LNCaP clone FGC (cell line): ENCODE data around the gene SART3.

Source experiments
- DNase-seq: peaks from one replicate; pipeline ENCODE4 v3.0.0-alpha.2; 2011; ENCODE audit warnings: low read depth
- H3K4me3 ChIP-seq: 2 replicates; pipeline ENCODE4 v1.5.1; 2011; ENCODE audit warnings: mild to moderate bottlenecking, low read depth, low read length, control low read depth
- CTCF ChIP-seq: IDR thresholded peaks from 2 replicates; pipeline ENCODE4 v1.5.1; 2012; ENCODE audit warnings: mild to moderate bottlenecking; ENCODE audit not compliant: control insufficient read depth, insufficient read depth; ENCODE audit errors: extremely low read depth

Gene SART3

GRCh38 chr12:108605690-108606406, 44.9 kb upstream of the SART3 start:
- TF ChIP-seq CTCF, result no peak
- no peak overlapping the region for H3K4me3 ChIP-seq
- DNase-seq, result no peak

GRCh38 chr12:108605000-108605689, 44.2 kb upstream of the SART3 start:
- DNase-seq, result no peak

GRCh38 chr12:108604208-108604941, 43.4 kb upstream of the SART3 start:
- no peak for TF ChIP-seq CTCF
- no peak overlapping the region for H3K4me3 ChIP-seq
- DNase-seq, result no peak

More at GRCh38 chr12:108605000-108605689, 44.2 kb upstream of the SART3 start:
- TF ChIP-seq CTCF, result no peak
- no peak overlapping the region for H3K4me3 ChIP-seq

GRCh38 chr12:108603743-108604142, 42.8 kb upstream of the SART3 start:
- H3K4me3 ChIP-seq, result no peak overlapping the region
- DNase-seq, result no peak
- TF ChIP-seq CTCF, result no peak

- no peak overlapping the region for H3K4me3 ChIP-seq
- no peak for DNase-seq
- TF ChIP-seq CTCF, result no peak
Measured at GRCh38 chr12:108602976-108603704, 42.2 kb upstream of the SART3 start.

- no peak for DNase-seq
- H3K4me3 ChIP-seq, result no peak overlapping the region
- TF ChIP-seq CTCF, result no peak
Measured at GRCh38 chr12:108602209-108602705, 41.3 kb upstream of the SART3 start.
